ENCODE measurements around the gene DYNLT1. TPM values are rescaled to one million over a fixed set of nuclear protein-coding genes. Genes with fewer than 3 reads are reported as not detected.

DYNLT1 gene
- total and polyA plus RNA-seq, 2 of the 13 experiments (the other 11 are each of a cell fraction or from before 2014, with no cell fraction given): 108 to 171 TPM

- ChIA-PET CTCF (ENCODE audit: low intra/inter-chr PET ratio, low total read pairs) (no interaction called here), POLR2A (no interaction called here)
- intact Hi-C loops (cut with micrococcal nuclease; ENCODE audit: unreplicated experiment) (no loop called here), in situ Hi-C loops (cut with HindIII; ENCODE audit: extremely low pct_ligation_motif_present, low pct_unique_long_range_greater_than_20kb) (no loop called here)
- TF ChIP-seq AHR (CRISPR knock-in tag; IDR thresholded peaks at IDR 0.05) (no peak), FOSL1 (CRISPR knock-in tag; IDR thresholded peaks at IDR 0.05; ENCODE audit: borderline replicate concordance) (no peak), ARNTL (CRISPR knock-in tag; IDR thresholded peaks at IDR 0.05) (no peak), HMGXB3 (CRISPR knock-in tag; IDR thresholded peaks at IDR 0.05; ENCODE audit: borderline replicate concordance) (no peak), SMAD3 (CRISPR knock-in tag; IDR thresholded peaks at IDR 0.05) (no peak), ZNF230 (CRISPR knock-in tag; IDR thresholded peaks at IDR 0.05) (no peak), ZNF749 (CRISPR knock-in tag; IDR thresholded peaks at IDR 0.05; ENCODE audit: borderline replicate concordance) (no peak), KLF16 (CRISPR knock-in tag; IDR thresholded peaks at IDR 0.05) (no peak), FOXO4 (CRISPR knock-in tag; conservative IDR thresholded peaks at IDR 0.05) (no peak), NAIF1 (CRISPR knock-in tag; IDR thresholded peaks at IDR 0.05; ENCODE audit: borderline replicate concordance) (no peak)
- H3K4me1 ChIP-seq (ENCODE audit: insufficient read depth, low read length): no peaks in the 10 kb centered on the region
- ATAC-seq (no peak), DNase-seq (ENCODE audit: low spot score) (no peak), FAIRE-seq (no peak)
- H3K4me3 ChIP-seq (replicated peaks in 1 of 3; ENCODE audit: insufficient read depth in 1 of 3, low read depth in 2 of 3, low read length in 3 of 3): no peak overlapping the region
- H3K4me2 ChIP-seq (ENCODE audit: low read depth, low read length): no peak overlapping the region
- no peak overlapping the region for H3K9ac ChIP-seq (ENCODE audit: insufficient read depth, low read depth, low read length)
- no peaks in the 10 kb centered on the region for H3K9me3 ChIP-seq (ENCODE audit: low read length)
- H3K27ac ChIP-seq (ENCODE audit: extremely low read length, insufficient read depth, low read length): no peak overlapping the region
- 97% methylated on average over 14 of the region's 14 CpGs for WGBS (ENCODE audit: low lambda C conversion rate)
- H3K79me2 ChIP-seq (ENCODE audit: insufficient read depth, low read length): no peaks in the 10 kb centered on the region
- H4K20me1 ChIP-seq (ENCODE audit: insufficient read depth, low read length): peaks cover 15% of the 10 kb centered on the region; the same call in 1 of the 2 replicates
- no TSS peak for BruUV-seq (replicated peaks)
- H3K36me3 ChIP-seq (replicated peaks in 1 of 2; ENCODE audit: control insufficient read depth in 1 of 2, insufficient read depth in 2 of 2, low read length in 2 of 2): peaks cover 57 to 83% of the 10 kb centered on the region in 2 experiments
- H3K27me3 ChIP-seq (ENCODE audit: control insufficient read depth in 1 of 2, insufficient read depth in 2 of 2, low read length in 2 of 2): no peaks in the 10 kb centered on the region
- H2AFZ ChIP-seq (ENCODE audit: low read length): no peak overlapping the region
Measured at GRCh38 chr6:158611541-158612370, 32.8 kb downstream of the DYNLT1 start.
